HCT116 (cell line): Measurements from ENCODE around the gene ADGRG1. TPM values are rescaled to one million over a fixed set of nuclear protein-coding genes. Genes with fewer than 3 reads are reported as not detected.

Experiments
- ATAC-seq: fragments of 200-7000 bp; cut with Tn5 transposase; 2 replicates; pipeline ENCODE4 v1.9.1; 2020; ENCODE audit warnings: mild to moderate bottlenecking, moderate library complexity
- BruUV-seq: library from RNA; stranded (reverse); fragments of 400-500 nt; replicated peaks from 2 replicates; lab custom pipeline; 2021; lab: Mats Ljungman, UMichigan
- CTCF ChIA-PET: fragments of 300-600 bp; sonication (Branson Sonifier 250); formaldehyde crosslinking; loops from one replicate; lab custom pipeline; 2021; ENCODE audit warnings: antibody characterized with exemption; lab: Charles Lee
- POLR2A ChIA-PET: fragments of 300-600, 350-600 bp; sonication (Branson Sonifier 250); formaldehyde crosslinking; loops from one replicate; lab custom pipeline; 2021; ENCODE audit warnings: antibody characterized with exemption; lab: Charles Lee
- RAD21 ChIA-PET, 2 experiments: fragments of 300-600 bp; sonication (Branson Sonifier 250); formaldehyde crosslinking; loops; one replicate each; lab custom pipeline; 2023; ENCODE audit warnings: low total read pairs in 2 of 2; ENCODE audit not compliant: uncharacterized antibody in 2 of 2, unreplicated experiment in 2 of 2, low non-redundant PET in 1 of 2; lab: Charles Lee
- DNase-seq: peaks from one replicate; pipeline ENCODE4 v3.0.0-alpha.2; 2010; ENCODE audit warnings: low read depth, low spot score
- H2AFZ ChIP-seq: fragments of 200-600 bp; shearing (Covaris generic), sonication (generic); 2 replicates; pipeline ENCODE4 v1.6.1; 2017; ENCODE audit warnings: low read depth, mixed run types, mixed read lengths, antibody characterized with exemption, low read length; ENCODE audit not compliant: poor library complexity, severe bottlenecking
- H3K27ac ChIP-seq: 2 replicates; pipeline ENCODE4 v1.5.1; 2012; ENCODE audit warnings: low read depth, low read length
- H3K27me3 ChIP-seq: fragments of 200-600 bp; sonication (generic); 2 replicates; pipeline ENCODE4 v1.6.1; 2016; ENCODE audit warnings: mixed run types, low read length, mixed read lengths; ENCODE audit not compliant: insufficient read depth
- H3K36me3 ChIP-seq, 2 experiments: fragments of 200-500 bp in 1 of 2; fragments of 200-600 bp in 1 of 2; sonication (Bioruptor generic) in 1 of 2; sonication (generic) in 1 of 2; 2 replicates each; pipeline versions ENCODE4 v1.5.1 to v1.6.1; 2014 to 2016; ENCODE audit warnings: low read length in 2 of 2, inconsistent platforms in 1 of 2, mixed read lengths in 1 of 2, mixed run types in 1 of 2; ENCODE audit not compliant: insufficient read depth in 2 of 2, control insufficient read depth in 1 of 2
- H3K4me1 ChIP-seq, 2 experiments: fragments of 200-600 bp in 1 of 2; sonication (generic) in 1 of 2; 2 replicates each; pipeline versions ENCODE4 v1.5.1 to v1.6.1; 2012 to 2017; ENCODE audit warnings: low read length in 2 of 2, inconsistent platforms in 1 of 2, mild to moderate bottlenecking in 1 of 2, mixed read lengths in 1 of 2, mixed run types in 1 of 2, moderate library complexity in 1 of 2; ENCODE audit not compliant: insufficient read depth in 2 of 2, control insufficient read depth in 1 of 2
- H3K4me2 ChIP-seq: fragments of 200-600 bp; sonication (generic); 2 replicates; pipeline ENCODE4 v1.6.1; 2017; ENCODE audit warnings: mixed run types, low read length, mixed read lengths
- H3K4me3 ChIP-seq, 2 experiments: fragments of 200-600 bp in 1 of 2; sonication (generic) in 1 of 2; replicated peaks in 1 of 2; 2 replicates each; pipeline ENCODE4 v1.5.1; 2011 to 2016; ENCODE audit warnings: low read length in 2 of 2, control low read depth in 1 of 2, low read depth in 1 of 2, mild to moderate bottlenecking in 1 of 2, mixed read lengths in 1 of 2, mixed run types in 1 of 2
- H3K79me2 ChIP-seq: fragments of 200-600 bp; sonication (generic); 2 replicates; pipeline ENCODE4 v1.6.1; 2017; ENCODE audit warnings: mild to moderate bottlenecking, mixed run types, low read length, moderate library complexity, mixed read lengths; ENCODE audit not compliant: insufficient read depth
- H3K9ac ChIP-seq: fragments of 200-600 bp; sonication (generic); 2 replicates; pipeline ENCODE4 v1.6.1; 2016; ENCODE audit warnings: low read length, mixed read lengths
- H3K9me2 ChIP-seq: fragments of 200-600 bp; sonication (generic), shearing (Covaris generic); 2 replicates; pipeline ENCODE4 v1.6.1; 2017; ENCODE audit warnings: mixed run types, mild to moderate bottlenecking, moderate library complexity; ENCODE audit not compliant: insufficient read depth
- H3K9me3 ChIP-seq, 2 experiments: fragments of 200-500 bp in 1 of 2; fragments of 200-600 bp in 1 of 2; sonication (Bioruptor generic) in 1 of 2; sonication (generic) in 1 of 2; 2 replicates each; pipeline ENCODE4 v1.6.1; 2014 to 2017; ENCODE audit warnings: low read length in 2 of 2, mixed read lengths in 2 of 2, inconsistent platforms in 1 of 2, low read depth in 1 of 2, mild to moderate bottlenecking in 1 of 2, mixed run types in 1 of 2, moderate library complexity in 1 of 2; ENCODE audit not compliant: control insufficient read depth in 1 of 2, insufficient read depth in 1 of 2
- H4K20me1 ChIP-seq: fragments of 200-600 bp; sonication (generic), shearing (Covaris generic); 2 replicates; pipeline ENCODE4 v1.6.1; 2017; ENCODE audit warnings: mixed run types, mild to moderate bottlenecking, moderate library complexity; ENCODE audit not compliant: insufficient read depth
- REST ChIP-seq: IDR thresholded peaks from 2 replicates; pipeline ENCODE4 v1.6.1; 2012; ENCODE audit warnings: low read depth
- SIN3A ChIP-seq: IDR thresholded peaks from 2 replicates; pipeline ENCODE4 v1.6.1; 2012; ENCODE audit warnings: low read depth
- ZFX ChIP-seq: fragments of 450-650 bp; IDR thresholded peaks from 2 replicates; pipeline ENCODE4 v1.6.1; 2017
- intact Hi-C: fragments of 100-400 bp; cut with micrococcal nuclease; formaldehyde crosslinking; loops from 2 replicates; pipeline ENCODE4 v1.10.0; 2022
- total RNA-seq: library from RNA; stranded (reverse); gene quantifications from one replicate; pipeline ENCODE4 v1.2.1, GENCODE V29; 2021; ENCODE audit not compliant: unreplicated experiment

Gene ADGRG1
- total RNA-seq, 1 experiment from 2014 or later: 36.4 TPM

- no peaks in the 10 kb centered on the region for H3K36me3 ChIP-seq
- TF ChIP-seq ZFX: no peak
- TF ChIP-seq SIN3A: no peak
- TF ChIP-seq REST: no peak
- no peak overlapping the region for H3K4me2 ChIP-seq
- no peaks in the 10 kb centered on the region for H3K79me2 ChIP-seq
- H3K27ac ChIP-seq: no peak overlapping the region
- DNase-seq (no peak), ATAC-seq (no peak)
- ChIA-PET RAD21 (no interaction called here), CTCF (no interaction called here), POLR2A (no interaction called here)
- no peak overlapping the region for H2AFZ ChIP-seq
- H4K20me1 ChIP-seq: no peaks in the 10 kb centered on the region
- no peaks in the 10 kb centered on the region for H3K27me3 ChIP-seq
- intact Hi-C loops: no loop called here
- BruUV-seq: no TSS peak
- H3K9ac ChIP-seq: no peak overlapping the region
- H3K4me3 ChIP-seq: no peak overlapping the region
- no peaks in the 10 kb centered on the region for H3K9me3 ChIP-seq
- H3K4me1 ChIP-seq: no peaks in the 10 kb centered on the region
- no peaks in the 10 kb centered on the region for H3K9me2 ChIP-seq
These were observed 53.7 kb downstream of the ADGRG1 start for GRCh38 chr16:57681950-57682728.
